Central memory CD4-positive, alpha-beta T cell (primary cell): Measurements from ENCODE around the gene KRT77.

Experiments
- DNase-seq: peaks from one replicate; pipeline ENCODE4 v3.0.0; 2022

Gene KRT77

DNA sequence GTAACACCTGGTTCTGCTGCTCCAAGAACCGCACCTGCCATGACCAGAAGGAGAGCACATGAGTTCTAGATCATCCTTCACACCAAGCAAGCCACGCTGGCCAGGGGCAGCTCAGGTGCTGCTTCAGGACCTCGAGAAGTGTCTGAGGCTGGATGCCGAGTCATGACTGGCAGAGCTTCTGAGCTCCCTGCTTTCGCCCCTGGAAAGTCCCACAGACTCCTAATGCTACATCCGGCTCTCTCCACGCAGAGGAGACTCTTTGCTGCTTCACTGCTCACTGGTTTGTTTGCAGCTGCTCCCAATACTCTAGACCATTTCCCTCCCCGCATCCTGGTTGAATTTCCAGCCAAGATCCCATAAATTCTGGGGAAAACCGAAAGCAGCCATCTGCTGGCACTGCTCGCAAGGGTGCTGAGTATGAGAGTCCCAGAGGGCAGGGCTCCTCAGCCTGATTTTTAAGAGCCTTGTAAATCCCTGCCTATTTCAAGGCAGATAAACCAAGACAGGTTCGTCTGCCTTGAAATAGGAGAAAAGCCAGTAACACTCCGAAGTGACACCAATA, 52.7 kb downstream of the KRT77 start:
- no peak for DNase-seq

DNA sequence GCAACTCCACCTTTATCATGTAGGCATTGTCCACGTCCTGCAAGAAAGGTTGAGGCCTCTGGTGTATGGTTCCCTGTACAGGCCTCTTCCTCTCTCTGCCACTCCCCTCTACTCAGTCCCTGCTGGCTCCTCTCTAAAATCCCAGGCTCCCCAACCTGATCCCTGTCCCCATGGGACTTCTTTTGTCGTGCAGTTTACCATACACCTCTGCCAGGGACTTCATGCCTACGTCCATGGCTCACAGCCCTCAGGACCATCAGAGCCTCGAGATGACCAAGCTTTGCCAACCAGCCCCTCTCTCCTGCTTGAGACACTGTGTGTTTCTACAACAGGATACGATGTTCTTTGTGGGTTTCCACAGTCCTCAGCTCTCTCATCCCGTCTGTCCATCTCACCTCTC, 54.3 kb downstream of the KRT77 start:
- DNase-seq, result no peak

DNA sequence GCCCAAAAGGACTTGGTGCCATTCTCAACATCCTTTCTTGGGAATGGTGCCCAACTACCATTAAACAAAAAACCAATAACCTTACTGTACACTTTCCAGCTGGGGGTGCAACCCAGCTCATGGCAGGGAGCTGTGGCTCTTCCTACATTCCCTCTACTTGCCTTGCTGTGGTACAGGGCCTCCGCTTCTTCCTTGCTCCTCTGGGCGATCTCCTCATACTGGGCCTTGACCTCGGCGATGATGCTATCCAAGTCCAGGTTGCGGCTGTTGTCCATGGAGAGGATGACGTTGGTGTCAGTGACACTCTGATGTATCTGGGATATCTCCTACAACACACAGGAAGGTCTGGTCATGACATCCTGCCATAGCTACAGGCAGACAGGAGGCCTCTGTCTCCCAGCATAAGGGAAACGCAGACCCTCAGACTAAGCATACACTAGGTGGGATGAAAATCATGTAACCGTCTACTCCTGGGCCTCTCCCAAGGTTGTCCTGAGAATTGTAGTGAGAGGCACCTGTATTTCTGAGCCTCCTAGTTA, 55.2 kb downstream of the KRT77 start:
- no peak for DNase-seq

DNA sequence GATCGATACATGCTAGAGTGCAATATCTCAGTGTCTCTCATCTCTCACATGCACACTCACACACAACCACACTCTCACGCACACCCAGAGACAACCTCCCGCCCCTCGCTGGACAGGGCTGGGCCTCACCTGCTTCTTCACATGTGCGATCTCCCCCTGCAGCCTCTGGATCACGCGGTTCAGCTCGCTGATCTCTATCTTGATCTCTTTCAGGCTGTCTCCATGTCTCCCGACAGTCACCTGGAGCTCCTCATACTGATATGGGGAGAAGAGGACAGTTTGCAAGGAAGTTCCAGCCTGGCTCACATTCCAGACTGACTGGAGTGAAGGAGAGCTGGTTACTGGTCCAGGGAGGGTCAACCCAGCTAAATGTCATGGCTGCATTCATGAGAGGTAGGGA, 55.7 kb downstream of the KRT77 start:
- DNase-seq, result no peak

DNA sequence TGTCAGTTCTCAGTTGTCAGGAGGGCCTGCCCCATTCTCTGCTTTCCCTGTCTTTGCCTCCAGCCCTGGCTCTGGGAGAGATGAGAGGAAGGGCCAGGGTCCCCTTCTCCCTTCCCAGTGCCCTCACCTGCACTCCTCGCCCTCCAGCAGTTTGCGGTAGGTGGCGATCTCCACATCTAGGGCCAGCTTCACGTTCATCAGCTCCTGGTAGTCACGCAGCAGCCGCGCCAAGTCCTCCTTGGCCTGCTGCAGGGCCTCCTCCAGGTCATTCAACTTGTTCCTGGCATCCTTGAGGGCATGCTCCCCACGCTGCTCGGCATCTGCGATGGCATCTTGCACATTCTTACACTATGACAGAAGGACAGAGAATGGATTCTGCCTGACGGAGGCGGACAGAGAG, 56.7 kb downstream of the KRT77 start:
- DNase-seq, result no peak

DNA sequence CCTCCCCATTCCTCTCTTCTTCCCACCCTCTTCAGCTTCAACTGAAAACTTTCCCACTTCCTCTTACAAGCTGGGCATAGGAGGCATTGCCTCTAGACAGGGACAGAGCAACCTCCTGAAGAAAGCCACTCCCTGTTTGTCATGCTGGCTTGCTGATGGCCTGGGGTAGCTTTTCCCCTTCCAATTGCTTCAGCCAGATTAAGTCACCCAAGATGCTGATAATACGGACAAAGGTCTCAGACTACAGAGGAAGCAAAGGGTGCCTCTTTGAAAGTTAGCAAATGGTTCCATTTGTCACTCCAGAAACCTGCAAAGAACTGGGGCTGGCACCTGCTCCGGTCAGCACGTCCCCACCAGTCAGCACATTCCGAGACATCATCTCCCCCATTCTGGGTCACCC, 57.3 kb downstream of the KRT77 start:
- no peak for DNase-seq

DNA sequence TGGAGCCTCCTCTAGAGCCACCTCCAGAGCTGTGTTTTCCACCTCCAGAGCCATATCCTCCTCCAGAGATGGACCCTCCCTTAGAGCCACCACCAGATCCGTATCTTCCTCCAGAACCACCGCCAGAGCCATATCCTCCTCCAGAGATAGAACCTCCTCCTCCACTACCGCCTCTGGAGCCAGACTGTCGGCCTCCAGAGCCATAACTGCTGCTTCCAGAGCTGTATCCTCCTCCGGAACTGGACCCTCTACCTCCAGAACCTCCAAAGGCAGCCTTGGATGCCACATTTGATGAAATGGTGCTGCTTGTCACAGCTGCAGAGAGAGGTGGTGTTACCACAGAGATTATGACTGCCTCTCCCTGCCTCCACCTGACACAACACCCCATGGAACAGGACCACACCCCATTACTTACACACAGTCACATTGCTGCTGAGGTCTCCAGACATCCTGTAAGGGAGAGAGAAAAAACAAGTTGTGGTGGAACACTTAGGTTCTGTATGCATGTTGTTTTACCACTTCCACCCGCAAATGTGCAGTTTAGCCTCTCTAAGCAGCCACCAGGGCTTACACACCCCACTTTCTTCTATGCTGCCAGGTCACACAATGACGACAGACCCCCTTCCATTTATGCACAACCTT, 58.1 kb downstream of the KRT77 start:
- peak; percentile 84 for DNase-seq

DNA sequence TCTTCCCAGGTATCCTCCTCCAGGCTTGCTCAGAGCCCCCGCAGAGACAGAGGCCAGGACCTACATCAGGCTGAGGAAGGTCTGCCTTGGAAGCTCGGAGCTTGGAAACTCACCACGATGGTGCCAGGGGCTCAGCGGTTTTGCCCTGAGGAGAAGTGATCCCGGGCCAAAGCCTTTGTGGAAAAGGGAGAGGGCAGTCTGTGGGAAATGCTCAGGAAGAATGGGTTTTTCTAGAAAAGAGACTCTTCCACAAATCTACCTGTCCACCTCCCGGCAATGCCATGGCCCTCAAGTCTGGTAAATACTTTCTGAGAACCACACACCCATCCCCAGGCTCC, 59.3 kb downstream of the KRT77 start:
- no peak for DNase-seq

DNA sequence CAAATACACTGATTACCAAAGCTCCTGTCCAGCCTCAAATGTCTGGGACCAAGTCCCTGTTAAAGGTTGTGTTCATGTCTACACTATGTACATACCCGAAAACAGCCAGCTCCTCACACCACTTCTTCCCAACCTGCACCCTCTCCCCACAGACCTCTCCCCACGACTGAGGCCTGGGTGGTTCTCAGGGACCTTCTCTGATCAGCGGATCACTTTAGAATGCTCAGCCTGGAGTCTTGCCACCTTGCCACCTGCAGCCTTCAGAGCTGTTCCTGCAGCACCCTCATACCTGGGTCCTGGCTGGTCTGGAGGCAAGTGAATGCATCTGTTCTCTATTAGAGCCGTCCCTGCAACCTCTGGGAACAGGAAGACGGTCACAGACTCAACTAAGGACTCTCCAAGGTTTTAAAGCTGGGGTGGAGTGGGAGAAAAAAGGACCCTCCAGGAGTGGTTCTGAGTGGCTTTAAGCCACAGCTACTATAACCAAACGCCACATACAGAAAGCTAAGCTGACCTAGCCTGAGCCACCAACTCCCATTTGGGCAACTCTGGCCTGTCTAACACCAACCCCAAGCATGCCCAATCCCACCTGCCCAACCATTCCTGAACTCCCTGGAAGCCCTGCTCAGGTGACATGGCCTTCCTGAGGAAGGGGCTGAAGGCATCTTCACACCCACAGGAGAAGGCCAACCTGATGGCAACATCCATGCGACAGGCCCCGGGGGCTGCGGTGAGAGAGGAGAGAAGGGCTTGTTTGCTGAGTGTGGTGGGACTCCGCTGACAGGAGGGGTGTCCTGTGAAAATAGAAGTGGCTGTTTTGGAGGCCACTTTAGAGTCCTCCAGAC, 59.9 kb downstream of the KRT77 start:
- no peak for DNase-seq

DNA sequence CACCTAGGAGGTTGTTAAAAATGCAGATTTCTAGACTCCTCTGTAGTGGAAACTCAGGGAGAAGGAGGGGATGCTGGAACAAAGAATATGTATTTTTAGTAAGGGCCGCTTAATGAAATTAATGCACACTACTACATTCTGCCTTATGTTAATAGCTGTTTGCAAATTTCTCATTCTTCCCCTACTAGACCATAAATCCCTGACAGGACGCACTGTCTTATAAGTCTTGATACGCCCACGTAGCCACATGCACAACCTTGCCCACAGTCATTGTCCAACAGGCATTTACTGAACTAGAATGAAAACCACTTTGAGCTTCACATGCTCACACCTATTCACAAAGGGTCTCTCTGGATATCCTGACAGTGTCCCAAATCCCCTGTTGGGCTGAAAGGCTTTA, 61.9 kb downstream of the KRT77 start:
- no peak for DNase-seq
